GDM1 (cell line): Measurements from ENCODE around the gene SLC35E4.
"Not testable (repeated sequence)": the region's sequence is repeated elsewhere in the genome, so short reads cannot be mapped to it uniquely, and the experiment has no call there.

Experiments used
- DNase-seq: peaks from one replicate; lab custom pipeline; 2025; lab: John Stamatoyannopoulos, UW

The SLC35E4 gene

DNA sequence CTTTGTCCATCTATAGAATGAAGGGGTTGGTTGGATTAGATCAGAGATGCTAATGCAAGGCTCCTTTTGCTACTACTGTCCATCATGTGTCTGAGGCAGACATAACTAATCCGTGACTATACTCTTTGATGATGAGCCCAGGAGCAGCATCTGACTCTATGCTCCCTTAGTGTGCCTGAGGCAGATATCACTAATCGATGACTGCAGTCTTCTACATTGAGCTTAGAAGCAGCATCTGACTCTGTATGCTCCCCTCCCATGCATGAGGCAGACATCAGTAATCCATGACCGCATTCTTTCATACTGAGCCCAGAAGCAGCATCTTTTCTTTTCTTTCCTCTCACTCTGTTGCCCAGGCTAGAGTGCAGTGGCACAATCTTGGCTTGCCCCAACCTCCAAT, 24.4 kb upstream of the SLC35E4 start:
- DNase-seq, result no peak

DNA sequence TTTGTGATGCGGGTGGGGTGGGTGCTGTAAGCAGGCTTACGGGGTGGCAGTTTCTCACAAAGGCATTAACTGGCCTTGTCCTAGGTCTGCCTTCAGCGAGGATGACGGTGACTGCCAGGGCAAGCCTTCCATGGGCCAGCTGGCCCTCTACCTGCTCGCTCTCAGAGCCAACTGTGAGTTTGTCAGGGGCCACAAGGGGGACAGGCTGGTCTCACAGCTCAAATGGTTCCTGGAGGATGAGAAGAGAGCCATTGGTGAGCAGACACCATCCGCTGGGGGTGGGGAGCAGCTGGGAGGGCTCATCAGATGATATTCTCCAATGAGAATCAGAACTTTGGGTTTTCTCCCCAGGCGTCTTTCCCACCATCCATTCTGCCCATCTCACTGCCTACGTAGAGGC, 22.8 kb upstream of the SLC35E4 start:
- DNase-seq, result no peak

- no peak for DNase-seq
Measured at GRCh38 chr22:30614268-30614667, 21.3 kb upstream of the SLC35E4 start.

DNA sequence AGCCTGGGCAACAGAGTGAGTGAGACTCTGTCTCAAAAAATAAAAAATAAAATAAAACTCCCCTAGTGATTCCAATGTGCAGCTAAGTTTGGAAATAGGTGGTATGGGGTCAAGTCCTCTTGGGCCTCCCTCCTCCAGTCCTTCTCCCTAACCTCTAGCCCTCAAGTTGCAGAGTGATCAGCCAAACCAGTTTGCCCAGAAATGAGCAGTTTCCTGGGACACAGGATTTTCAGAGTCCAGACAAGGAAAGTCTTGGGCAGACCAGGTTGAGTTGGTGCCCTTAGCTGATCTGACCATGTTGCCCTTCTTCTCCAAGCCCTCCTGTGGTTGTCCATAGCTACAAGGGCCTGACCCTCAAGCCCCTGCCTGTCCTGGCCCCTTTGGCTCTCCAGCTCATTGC, 20.7 kb upstream of the SLC35E4 start:
- no peak for DNase-seq

GRCh38 chr22:30615543-30615954, 20.0 kb upstream of the SLC35E4 start:
- no peak for DNase-seq

DNA sequence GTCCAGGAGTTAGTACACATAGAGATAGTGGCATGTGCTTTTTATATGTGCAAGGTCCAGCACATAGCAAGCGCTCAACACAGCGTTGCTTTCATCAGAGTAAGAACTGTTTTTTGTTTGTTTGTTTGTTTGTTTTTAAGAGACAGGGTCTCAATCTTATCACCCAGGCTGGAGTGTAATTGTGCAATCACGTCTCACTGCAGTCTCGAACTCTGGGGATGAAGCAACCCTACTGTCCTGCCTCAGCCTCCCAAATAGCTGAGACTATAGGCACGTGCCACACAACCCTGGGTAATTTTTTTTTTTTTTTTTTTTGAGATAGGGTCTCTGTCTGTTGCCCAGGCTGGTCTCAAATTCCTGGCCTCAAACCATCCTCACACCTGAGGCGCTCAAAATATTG, 17.8 kb upstream of the SLC35E4 start:
- no peak for DNase-seq

DNA sequence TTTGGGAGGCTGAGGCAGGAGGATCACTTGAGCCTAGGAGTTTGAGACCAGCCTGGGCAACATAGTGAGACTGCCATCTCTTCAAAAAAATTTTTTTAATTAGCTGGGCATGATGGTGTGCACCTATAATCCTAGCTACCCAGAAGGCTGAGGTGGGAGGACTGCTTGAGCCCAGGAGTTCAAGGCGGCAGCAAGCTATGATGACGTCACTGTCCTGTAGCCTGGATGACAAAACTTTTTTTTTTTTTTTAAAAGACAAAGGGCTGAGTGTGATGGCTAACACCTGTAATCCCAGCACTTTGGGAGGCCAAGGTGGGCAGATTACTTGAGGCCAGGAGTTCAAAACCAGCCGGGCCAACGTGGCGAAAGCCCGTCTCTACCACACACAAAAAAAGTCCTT, 15.7 kb upstream of the SLC35E4 start:
- DNase-seq, result not testable (repeated sequence)

DNA sequence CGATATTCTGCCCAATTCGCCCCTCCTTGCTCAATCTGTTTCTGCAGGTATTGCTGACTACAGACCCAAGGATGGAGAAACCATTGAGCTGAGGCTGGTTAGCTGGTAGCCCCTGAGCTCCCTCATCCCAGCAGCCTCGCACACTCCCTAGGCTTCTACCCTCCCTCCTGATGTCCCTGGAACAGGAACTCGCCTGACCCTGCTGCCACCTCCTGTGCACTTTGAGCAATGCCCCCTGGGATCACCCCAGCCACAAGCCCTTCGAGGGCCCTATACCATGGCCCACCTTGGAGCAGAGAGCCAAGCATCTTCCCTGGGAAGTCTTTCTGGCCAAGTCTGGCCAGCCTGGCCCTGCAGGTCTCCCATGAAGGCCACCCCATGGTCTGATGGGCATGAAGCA, 9.2 kb upstream of the SLC35E4 start:
- DNase-seq, result no peak

DNA sequence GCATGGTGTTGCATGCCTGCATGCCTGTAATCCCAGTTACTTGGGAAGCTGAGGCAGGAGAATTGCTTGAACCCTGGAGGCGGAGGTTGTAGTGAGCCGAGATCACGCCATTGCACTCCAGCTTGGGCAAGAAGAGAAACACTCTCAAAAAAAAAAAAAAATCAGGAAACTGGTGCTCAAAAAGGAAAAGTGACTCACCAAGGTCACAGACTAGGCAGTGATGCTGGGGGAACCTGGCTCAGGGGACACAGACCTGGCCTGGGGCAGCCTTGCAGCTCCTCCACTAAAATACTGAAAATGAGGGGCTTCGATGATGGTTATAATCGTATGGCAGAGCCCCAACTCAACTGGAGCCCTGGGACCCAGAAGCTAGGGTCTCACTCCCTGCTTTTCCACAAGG, 8.1 kb upstream of the SLC35E4 start:
- no peak for DNase-seq

GRCh38 chr22:30628491-30628890, 7.1 kb upstream of the SLC35E4 start:
- no peak for DNase-seq

DNA sequence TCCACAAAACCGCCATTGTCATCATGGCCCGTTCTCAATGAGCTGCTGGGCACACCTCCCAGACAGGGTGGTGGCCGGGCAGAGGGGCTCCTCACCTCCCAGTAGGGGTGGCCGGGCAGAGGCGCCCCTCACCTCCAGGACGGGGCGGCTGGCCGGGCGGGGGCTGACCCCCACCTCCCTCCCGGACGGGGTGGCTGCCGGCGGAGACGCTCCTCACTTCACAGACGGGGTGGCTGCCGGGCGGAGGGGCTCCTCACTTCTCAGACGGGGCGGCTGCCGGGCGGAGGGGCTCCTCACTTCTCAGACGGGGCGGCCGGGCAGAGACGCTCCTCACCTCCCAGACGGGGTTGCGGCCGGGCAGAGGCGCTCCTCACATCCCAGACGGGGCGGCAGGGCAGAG, 4.1 kb upstream of the SLC35E4 start:
- DNase-seq, result not testable (repeated sequence)

DNA sequence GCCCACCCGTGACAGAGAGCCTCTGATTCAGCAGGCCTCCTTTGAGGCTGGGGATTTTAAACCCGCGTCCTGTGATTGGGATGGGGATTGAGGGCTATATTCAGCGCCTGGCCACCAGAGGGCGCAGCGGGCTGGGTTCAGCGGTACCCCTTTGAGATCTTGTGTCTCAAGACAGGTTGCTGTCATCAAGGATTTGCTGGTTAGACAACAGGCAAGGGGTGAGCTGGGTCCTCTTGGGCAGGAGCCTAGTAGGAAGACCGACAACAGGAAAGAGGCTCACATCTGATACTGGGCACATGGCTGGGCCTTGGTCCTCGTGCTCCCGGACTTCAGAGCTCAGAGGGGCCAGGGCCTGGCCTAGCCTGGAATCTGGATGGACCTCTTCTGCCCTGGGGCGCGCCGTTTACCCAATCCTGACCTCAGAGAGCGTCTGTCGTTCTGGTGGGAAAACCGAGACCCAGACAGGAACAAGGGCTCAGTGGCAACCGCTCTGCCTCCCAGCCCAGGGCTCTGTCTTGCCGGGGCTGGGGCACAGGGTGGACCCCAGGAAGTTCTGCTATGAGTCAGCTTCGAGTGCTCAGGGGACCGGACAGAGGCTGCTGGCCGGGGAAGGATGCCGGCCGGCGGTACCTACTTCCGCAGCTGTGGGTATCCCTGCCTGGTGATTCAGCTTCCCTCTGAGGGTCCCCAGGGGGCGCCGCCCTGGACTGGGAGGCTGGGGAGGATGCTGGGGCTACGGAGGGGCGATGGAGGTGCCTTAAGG, 929 bp upstream of the SLC35E4 start:
- DNase-seq, result peak; percentile 74

DNA sequence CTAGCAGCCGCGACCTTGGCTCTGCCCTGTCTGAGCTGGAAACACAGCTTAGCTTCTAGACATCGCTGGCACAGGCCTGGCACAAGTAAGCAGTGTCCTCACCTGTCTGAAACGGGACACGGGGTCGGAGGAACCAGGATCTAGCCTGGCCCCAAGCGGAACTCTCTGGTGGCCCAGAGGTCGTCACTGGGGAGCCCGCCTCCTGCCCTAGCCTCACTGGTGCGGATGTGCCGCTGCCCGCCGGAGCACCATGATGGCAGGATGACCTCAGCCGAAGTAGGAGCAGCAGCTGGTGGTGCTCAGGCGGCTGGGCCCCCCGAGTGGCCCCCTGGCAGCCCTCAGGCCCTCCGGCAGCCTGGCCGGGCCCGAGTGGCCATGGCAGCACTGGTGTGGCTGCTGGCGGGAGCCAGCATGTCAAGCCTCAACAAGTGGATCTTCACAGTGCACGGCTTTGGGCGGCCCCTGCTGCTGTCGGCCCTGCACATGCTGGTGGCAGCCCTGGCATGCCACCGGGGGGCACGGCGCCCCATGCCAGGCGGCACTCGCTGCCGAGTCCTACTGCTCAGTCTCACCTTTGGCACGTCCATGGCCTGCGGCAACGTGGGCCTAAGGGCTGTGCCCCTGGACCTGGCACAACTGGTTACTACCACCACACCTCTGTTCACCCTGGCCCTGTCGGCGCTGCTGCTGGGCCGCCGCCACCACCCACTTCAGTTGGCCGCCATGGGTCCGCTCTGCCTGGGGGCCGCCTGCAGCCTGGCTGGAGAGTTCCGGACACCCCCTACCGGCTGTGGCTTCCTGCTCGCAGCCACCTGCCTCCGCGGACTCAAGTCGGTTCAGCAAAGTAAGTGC, 871 bp downstream of the SLC35E4 start:
- no peak for DNase-seq

GRCh38 chr22:30637701-30638114, 2.1 kb downstream of the SLC35E4 start:
- DNase-seq, result no peak

DNA sequence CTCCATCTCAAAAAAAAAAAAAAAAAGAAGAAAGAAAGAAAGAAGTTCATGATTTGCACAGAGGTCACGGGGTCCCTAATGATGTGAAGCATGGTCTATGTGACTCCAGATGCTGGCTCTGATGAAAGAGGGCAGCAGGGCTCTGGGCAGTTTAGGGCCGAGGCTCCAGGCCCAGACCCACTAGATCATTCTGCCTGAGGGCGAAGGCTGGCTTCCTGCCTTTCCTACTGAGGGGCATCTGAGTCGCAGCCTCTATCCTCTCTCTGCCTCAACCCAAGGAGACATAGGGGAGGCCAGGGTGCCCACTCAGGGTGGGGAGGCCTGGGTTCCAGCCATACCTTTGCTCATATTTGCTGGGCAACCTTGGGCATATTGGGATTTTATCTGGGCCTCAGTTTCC, 4.8 kb downstream of the SLC35E4 start:
- no peak for DNase-seq

DNA sequence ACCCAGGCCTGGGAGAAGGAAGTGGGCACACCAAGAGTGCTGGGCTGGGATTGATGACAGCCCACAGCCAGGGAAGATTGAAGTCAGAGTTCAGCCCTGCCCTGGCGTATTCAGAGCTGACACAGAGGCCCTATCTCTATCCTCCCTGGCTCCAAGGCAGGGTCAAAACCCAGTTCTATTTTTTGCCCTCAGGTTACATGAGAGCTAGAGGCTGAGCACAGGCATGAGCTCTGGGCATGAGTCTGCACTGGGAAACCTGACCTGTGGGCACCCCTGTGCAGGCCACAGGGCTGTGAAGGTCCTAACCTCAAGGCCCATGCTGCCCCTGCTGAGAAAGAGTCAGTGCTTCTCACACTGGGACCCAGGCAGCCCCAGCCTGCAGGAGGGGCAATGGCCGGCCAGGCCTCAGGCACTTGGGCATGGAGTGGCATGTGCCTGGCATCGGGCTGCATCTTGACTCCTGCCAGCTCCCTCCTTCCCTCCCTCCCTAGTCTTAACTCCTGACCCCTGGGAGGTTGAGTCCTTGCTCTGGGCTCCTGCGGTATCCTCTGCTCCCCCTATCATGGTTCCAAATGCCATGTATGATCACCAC, 5.4 kb downstream of the SLC35E4 start:
- no peak for DNase-seq

- DNase-seq, result no peak
Measured at GRCh38 chr22:30643055-30643875, 7.7 kb downstream of the SLC35E4 start.

DNA sequence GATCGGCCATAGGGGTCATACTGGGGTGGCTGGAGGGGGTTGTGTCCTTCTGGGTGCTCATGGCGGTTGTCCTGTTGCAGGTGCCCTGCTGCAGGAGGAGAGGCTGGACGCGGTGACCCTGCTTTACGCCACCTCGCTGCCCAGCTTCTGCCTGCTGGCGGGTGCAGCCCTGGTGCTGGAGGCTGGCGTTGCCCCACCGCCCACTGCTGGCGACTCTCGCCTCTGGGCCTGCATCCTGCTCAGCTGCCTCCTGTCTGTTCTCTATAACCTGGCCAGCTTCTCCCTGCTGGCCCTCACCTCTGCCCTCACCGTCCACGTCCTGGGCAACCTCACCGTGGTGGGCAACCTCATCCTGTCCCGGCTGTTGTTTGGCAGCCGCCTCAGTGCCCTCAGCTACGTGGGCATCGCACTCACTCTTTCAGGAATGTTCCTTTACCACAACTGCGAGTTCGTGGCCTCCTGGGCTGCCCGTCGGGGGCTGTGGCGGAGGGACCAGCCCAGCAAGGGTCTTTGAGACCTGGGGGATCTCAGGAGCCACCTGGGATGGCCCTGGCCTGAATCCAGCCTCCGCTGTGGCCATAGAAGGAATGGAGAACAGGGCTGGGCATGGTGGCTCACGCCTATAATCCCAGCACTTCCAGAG, 11.1 kb downstream of the SLC35E4 start:
- DNase-seq, result no peak

DNA sequence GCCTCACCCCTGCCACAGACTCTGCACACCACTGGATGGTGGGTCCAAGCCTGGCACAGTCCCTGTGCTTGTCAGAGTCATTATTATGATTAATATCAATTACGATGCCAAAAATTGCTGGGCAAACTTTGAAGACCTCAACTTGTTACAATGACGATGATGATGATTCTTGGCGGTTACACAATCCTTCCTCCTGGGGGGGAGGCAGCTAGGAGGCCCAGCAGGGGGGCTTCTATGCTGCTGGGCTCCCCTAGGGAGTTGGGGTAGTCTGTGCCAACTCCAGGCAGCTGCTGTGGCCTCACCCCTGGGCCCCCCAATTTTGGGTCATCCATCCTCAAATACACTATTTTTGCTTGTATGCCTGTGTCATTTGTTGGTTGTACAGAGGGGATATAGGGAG, 12.0 kb downstream of the SLC35E4 start:
- DNase-seq, result no peak

GRCh38 chr22:30648825-30649224, 13.2 kb downstream of the SLC35E4 start:
- DNase-seq, result no peak

DNA sequence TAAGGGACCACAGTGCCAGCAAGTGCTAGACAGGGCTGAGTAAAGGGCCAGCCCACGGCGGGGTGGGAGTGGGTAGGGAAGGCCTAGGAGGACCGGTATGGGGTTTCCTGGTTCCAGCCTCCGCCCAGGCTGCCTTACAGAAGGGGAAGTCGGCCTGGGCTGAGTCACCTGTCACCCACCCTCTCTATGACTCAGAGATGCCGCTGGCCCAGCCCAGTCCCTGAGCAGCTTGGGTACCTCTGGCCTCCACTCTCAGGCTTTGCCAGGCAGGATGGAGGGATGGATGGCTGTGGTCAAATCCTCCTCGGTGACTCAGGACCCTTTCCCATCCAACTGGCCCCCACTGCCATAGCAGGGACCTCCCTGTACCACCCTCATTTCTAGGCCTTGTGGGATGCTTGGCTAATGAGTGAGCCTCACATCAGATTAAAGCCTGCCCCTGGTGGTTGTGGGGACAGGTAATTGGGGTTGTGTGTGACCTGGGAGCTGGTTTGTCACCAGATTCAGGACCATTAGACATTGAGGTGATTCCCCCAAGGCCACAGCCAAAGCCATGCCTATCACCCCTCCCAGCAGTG, 13.9 kb downstream of the SLC35E4 start:
- DNase-seq, result peak; percentile 77
